Thoracic aorta (tissue), 2 donors: ENCODE results near the gene SYNE2. TPM values are rescaled to one million over a fixed set of nuclear protein-coding genes. Genes with fewer than 3 reads are reported as not detected.

Experiments
- ATAC-seq: fragments of 150-250 bp; one replicate; pipeline ENCODE4 v1.8.0; 2017; ENCODE audit warnings: low read depth; ENCODE audit not compliant: insufficient number of reproducible peaks, low FRiP score
- DNase-seq: peaks from one replicate; pipeline ENCODE4 v3.0.0-alpha.2; 2020; ENCODE audit warnings: low spot score
- H3K27ac ChIP-seq, 2 donors: fragments of 200-600 bp; sonication (generic); 1 replicate in 1 of 2; 2 replicates in 1 of 2; pipeline ENCODE4 v1.5.1; 2016; ENCODE audit warnings: mild to moderate bottlenecking in 2 of 2, moderate library complexity in 2 of 2
- H3K27me3 ChIP-seq: fragments of 200-600 bp; sonication (generic); replicated peaks from 2 replicates; pipeline ENCODE4 v1.6.0; 2016; ENCODE audit warnings: mild to moderate bottlenecking; ENCODE audit not compliant: insufficient read depth
- H3K36me3 ChIP-seq: fragments of 200-600 bp; sonication (generic); one replicate; pipeline ENCODE4 v1.5.1; 2016
- H3K4me1 ChIP-seq, 2 donors: fragments of 200-600 bp; sonication (generic); 1 replicate in 1 of 2; 2 replicates in 1 of 2; pipeline versions ENCODE4 v1.5.1 to v1.6.0; 2016; ENCODE audit warnings: low read depth in 2 of 2, mild to moderate bottlenecking in 1 of 2; ENCODE audit not compliant: control insufficient read depth in 1 of 2
- H3K4me3 ChIP-seq: fragments of 200-600 bp; sonication (generic); 2 replicates; pipeline ENCODE4 v1.5.1; 2016; ENCODE audit warnings: mild to moderate bottlenecking
- H3K9me3 ChIP-seq: fragments of 200-600 bp; sonication (generic); 2 replicates; pipeline ENCODE4 v1.5.1; 2016
- CTCF ChIP-seq: fragments of 200-600 bp; sonication (generic); IDR thresholded peaks from one replicate; pipeline ENCODE4 v1.5.1; 2019; ENCODE audit warnings: antibody characterized with exemption
- total RNA-seq, 2 donors: library from RNA; depleted of rRNA; stranded (reverse); fragments of >200 nt; gene quantifications; one replicate each; pipeline versions ENCODE4 v1.1.0 to v1.2.3, GENCODE V29; 2016

The SYNE2 gene
- total RNA-seq, 2 donors from 2014 or later: 125 to 256 TPM

GRCh38 chr14:64187331-64187730, 334.5 kb downstream of the SYNE2 start:
- H3K27ac ChIP-seq: no peak overlapping the region
- no peaks in the 10 kb centered on the region for H3K9me3 ChIP-seq
- no peaks in the 10 kb centered on the region for H3K27me3 ChIP-seq
- peaks cover 15% of the 10 kb centered on the region for H3K36me3 ChIP-seq
- no peak for TF ChIP-seq CTCF
- ATAC-seq (no peak), DNase-seq (no peak)
- no peaks in the 10 kb centered on the region for H3K4me1 ChIP-seq
- no peak overlapping the region for H3K4me3 ChIP-seq

- no peak for TF ChIP-seq CTCF
These were observed 338.2 kb downstream of the SYNE2 start for GRCh38 chr14:64190974-64191502.

GRCh38 chr14:64191756-64192155, 339.0 kb downstream of the SYNE2 start:
- peaks cover 13% of the 10 kb centered on the region for H3K36me3 ChIP-seq

More at GRCh38 chr14:64190974-64191502, 338.2 kb downstream of the SYNE2 start:
- H3K4me3 ChIP-seq: no peak overlapping the region
- no peaks in the 10 kb centered on the region for H3K4me1 ChIP-seq
- DNase-seq: no peak
- H3K36me3 ChIP-seq: peaks cover 15% of the 10 kb centered on the region
- no peaks in the 10 kb centered on the region for H3K9me3 ChIP-seq
- no peaks in the 10 kb centered on the region for H3K27me3 ChIP-seq
- ATAC-seq: no peak
- no peak overlapping the region for H3K27ac ChIP-seq

GRCh38 chr14:64193821-64194220, 341.0 kb downstream of the SYNE2 start:
- DNase-seq (no peak), ATAC-seq (no peak)
- Histone ChIP-seq H3K4me3 (no peak overlapping the region), H3K4me1 (peaks cover 5 to 8% of the 10 kb centered on the region in 2 donors), H3K27ac (no peak overlapping the region), H3K9me3 (no peaks in the 10 kb centered on the region), H3K27me3 (no peaks in the 10 kb centered on the region), H3K36me3 (peaks cover 8% of the 10 kb centered on the region)
- no peak for TF ChIP-seq CTCF

More at GRCh38 chr14:64191756-64192155, 339.0 kb downstream of the SYNE2 start:
- no peak overlapping the region for H3K4me3 ChIP-seq
- no peak overlapping the region for H3K27ac ChIP-seq
- ATAC-seq (no peak), DNase-seq (no peak)
- no peaks in the 10 kb centered on the region for H3K27me3 ChIP-seq
- peaks cover 5 to 6% of the 10 kb centered on the region in 2 donors for H3K4me1 ChIP-seq
- no peaks in the 10 kb centered on the region for H3K9me3 ChIP-seq
- TF ChIP-seq CTCF: no peak

GRCh38 chr14:64194404-64194803, 341.6 kb downstream of the SYNE2 start:
- H3K27ac ChIP-seq: no peak overlapping the region
- H3K4me3 ChIP-seq: no peak overlapping the region
- peaks cover 8% of the 10 kb centered on the region for H3K36me3 ChIP-seq
- no peak for TF ChIP-seq CTCF
- ATAC-seq (no peak), DNase-seq (no peak)
- no peaks in the 10 kb centered on the region for H3K9me3 ChIP-seq
- peaks cover 5 to 8% of the 10 kb centered on the region in 2 donors for H3K4me1 ChIP-seq
- H3K27me3 ChIP-seq: no peaks in the 10 kb centered on the region
